Measurements from ENCODE around the gene TBC1D4.

Gene TBC1D4

GRCh38 chr13:75482070-75482819 lies at the start of gene TBC1D4:
Gene TBC1D4 (minus strand): TSS chr13:75482169. CDS start chr13:75481767, 402 bp downstream.
- DNase-seq (ENCODE audit: low read depth), result no peak

- DNase-seq (ENCODE audit: low read depth), result no peak
Measured at GRCh38 chr13:75530549-75530961, 48.6 kb upstream of the TBC1D4 start.

- DNase-seq (ENCODE audit: low read depth), result no peak
Measured at GRCh38 chr13:75521956-75522355, 40.0 kb upstream of the TBC1D4 start.

GRCh38 chr13:75518439-75519088 lies 36.6 kb upstream of the TBC1D4 start:
- DNase-seq (ENCODE audit: low read depth), result no peak

- DNase-seq (ENCODE audit: low read depth), result no peak
Measured at GRCh38 chr13:75514080-75514995, 32.4 kb upstream of the TBC1D4 start.

- no peak for DNase-seq (ENCODE audit: low read depth)
Measured at GRCh38 chr13:75513271-75513670, 31.3 kb upstream of the TBC1D4 start.

GRCh38 chr13:75512253-75512652 lies 30.3 kb upstream of the TBC1D4 start:
- no peak for DNase-seq (ENCODE audit: low read depth)

GRCh38 chr13:75511051-75511625 lies 29.2 kb upstream of the TBC1D4 start:
- no peak for DNase-seq (ENCODE audit: low read depth)

GRCh38 chr13:75508002-75508548 lies 26.1 kb upstream of the TBC1D4 start:
- DNase-seq (ENCODE audit: low read depth), result no peak

- DNase-seq (ENCODE audit: low read depth), result no peak
Measured at GRCh38 chr13:75507027-75508001, 25.3 kb upstream of the TBC1D4 start.

- DNase-seq (ENCODE audit: low read depth), result no peak
Measured at GRCh38 chr13:75506018-75506417, 24.0 kb upstream of the TBC1D4 start.

- no peak for DNase-seq (ENCODE audit: low read depth)
Measured at GRCh38 chr13:75505327-75505726, 23.4 kb upstream of the TBC1D4 start.

- no peak for DNase-seq (ENCODE audit: low read depth)
Measured at GRCh38 chr13:75495938-75496337, 14.0 kb upstream of the TBC1D4 start.

- DNase-seq (ENCODE audit: low read depth), result no peak
Measured at GRCh38 chr13:75494491-75494890, 12.5 kb upstream of the TBC1D4 start.

- no peak for DNase-seq (ENCODE audit: low read depth)
Measured at GRCh38 chr13:75493156-75493555, 11.2 kb upstream of the TBC1D4 start.

- DNase-seq (ENCODE audit: low read depth), result no peak
Measured at GRCh38 chr13:75492389-75492788, 10.4 kb upstream of the TBC1D4 start.

GRCh38 chr13:75491376-75491775 lies 9.4 kb upstream of the TBC1D4 start:
- no peak for DNase-seq (ENCODE audit: low read depth)

GRCh38 chr13:75489502-75490263 lies 7.7 kb upstream of the TBC1D4 start:
- DNase-seq (ENCODE audit: low read depth), result no peak

GRCh38 chr13:75486146-75487062 lies 4.4 kb upstream of the TBC1D4 start:
- no peak for DNase-seq (ENCODE audit: low read depth)

All from stimulated activated CD8-positive, alpha-beta memory T cell treated with anti-CD3 and anti-CD28 coated beads, Interleukin-7, amount 100 ng/mL, for 24 hours (primary cell).